ENCODE results near the gene SUGP2. TPM values are rescaled to one million over a fixed set of nuclear protein-coding genes. Genes with fewer than 3 reads are reported as not detected.
"Not testable (repeated sequence)": the region's sequence is repeated elsewhere in the genome, so short reads cannot be mapped to it uniquely, and the experiment has no call there.

SUGP2 gene
- total RNA-seq, 1 experiment from 2014 or later = 48.9 TPM

DNA sequence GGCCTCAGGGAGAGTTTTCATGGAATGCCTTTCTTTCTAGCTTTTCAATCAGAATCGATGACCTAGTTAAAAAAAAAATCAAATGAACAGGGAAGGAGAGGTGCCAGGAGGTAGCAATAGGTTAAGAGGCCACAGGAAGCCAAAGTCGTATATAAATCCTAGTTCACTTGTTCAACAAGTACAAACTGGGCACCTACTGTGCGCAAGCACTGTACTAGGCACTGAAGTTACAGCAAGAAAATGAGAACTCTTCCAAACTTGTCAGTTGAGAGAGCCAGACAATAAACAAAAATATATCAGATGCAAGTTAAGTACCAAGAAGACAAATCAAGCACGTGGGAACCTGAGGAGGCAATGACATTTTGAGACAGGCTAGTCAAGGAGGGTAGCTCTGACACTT, 6.1 kb downstream of the SUGP2 start:
- Histone ChIP-seq H3K4me3 (ENCODE audit: low read length) (no peak overlapping the region), H3K36me3 (ENCODE audit: low read depth, low read length) (peaks cover 63% of the 10 kb centered on the region)
- ATAC-seq = no peak

DNA sequence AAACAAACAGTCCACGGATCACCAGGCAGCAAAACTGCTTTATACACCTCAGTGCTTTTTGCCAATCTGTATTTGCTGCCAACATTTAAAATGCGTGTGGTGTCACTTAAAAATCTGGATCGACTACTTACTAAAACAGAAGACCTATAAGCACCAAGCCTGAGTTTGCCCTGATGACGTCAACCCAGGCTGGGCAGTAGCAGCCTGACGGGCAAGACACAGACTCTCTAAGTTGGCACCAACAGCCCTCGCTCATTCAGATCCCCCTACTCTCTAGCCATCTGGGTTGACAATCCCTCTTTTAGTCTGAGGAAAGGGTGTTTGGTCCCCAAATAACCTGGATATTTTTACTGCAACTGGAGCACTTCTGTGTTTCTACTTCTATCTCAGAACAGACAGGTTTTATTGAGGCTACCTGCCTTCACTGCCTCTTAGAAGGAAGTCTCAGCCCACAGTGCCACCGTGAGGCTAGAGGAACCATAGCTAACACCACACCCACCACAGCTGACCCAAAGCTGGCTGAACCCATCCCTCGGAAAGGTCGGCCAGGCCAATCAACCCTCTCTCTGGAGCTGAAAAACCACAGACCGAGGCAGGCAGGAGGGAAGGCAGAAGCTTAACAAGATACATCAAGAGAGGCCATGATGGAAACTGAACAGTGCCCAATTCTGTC, 6.9 kb downstream of the SUGP2 start:
- H3K27ac ChIP-seq (ENCODE audit: low read length) = no peak overlapping the region
- no peak overlapping the region for H3K9ac ChIP-seq (ENCODE audit: low read length)
- no TSS peak for BruUV-seq (replicated peaks)
- ATAC-seq (peak; percentile 80), DNase-seq (no peak)
- POLR2A ChIA-PET (ENCODE audit: unreplicated experiment) = no interaction called here
- H3F3A ChIP-seq (ENCODE audit: low read length, unreplicated experiment) = no peaks in the 10 kb centered on the region
- H3K36me3 ChIP-seq (ENCODE audit: low read depth, low read length) = peaks cover 63% of the 10 kb centered on the region
- H3K9me3 ChIP-seq (ENCODE audit: low read length) = no peaks in the 10 kb centered on the region
- H3K4me3 ChIP-seq (ENCODE audit: low read length) = no peak overlapping the region
- no peak for TF ChIP-seq EZH2 (IDR thresholded peaks at IDR 0.05; ENCODE audit: low read length, unreplicated experiment)
- TF ChIP-seq EZH2phosphoT487 (IDR thresholded peaks at IDR 0.05; ENCODE audit: borderline replicate concordance, low read length) = no peak
- TF ChIP-seq, protein P1, sequence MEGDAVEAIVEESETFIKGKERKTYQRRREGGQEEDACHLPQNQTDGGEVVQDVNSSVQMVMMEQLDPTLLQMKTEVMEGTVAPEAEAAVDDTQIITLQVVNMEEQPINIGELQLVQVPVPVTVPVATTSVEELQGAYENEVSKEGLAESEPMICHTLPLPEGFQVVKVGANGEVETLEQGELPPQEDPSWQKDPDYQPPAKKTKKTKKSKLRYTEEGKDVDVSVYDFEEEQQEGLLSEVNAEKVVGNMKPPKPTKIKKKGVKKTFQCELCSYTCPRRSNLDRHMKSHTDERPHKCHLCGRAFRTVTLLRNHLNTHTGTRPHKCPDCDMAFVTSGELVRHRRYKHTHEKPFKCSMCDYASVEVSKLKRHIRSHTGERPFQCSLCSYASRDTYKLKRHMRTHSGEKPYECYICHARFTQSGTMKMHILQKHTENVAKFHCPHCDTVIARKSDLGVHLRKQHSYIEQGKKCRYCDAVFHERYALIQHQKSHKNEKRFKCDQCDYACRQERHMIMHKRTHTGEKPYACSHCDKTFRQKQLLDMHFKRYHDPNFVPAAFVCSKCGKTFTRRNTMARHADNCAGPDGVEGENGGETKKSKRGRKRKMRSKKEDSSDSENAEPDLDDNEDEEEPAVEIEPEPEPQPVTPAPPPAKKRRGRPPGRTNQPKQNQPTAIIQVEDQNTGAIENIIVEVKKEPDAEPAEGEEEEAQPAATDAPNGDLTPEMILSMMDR (conservative IDR thresholded peaks at IDR 0.05; ENCODE audit: low read depth, low read length) = peak; percentile 50
- no peaks in the 10 kb centered on the region for H3K4me1 ChIP-seq (ENCODE audit: insufficient read depth, low read length)
- no peak overlapping the region for H2AFZ ChIP-seq (ENCODE audit: low read length)
- peaks cover 80% of the 10 kb centered on the region for H3K79me2 ChIP-seq (ENCODE audit: low read length)
- H3K27me3 ChIP-seq (ENCODE audit: low read length) = no peaks in the 10 kb centered on the region
- no peak overlapping the region for H3K4me2 ChIP-seq (ENCODE audit: low read length)
- CTCF ChIA-PET = interaction anchor here (0.6 kb wide), 2 partner anchors 31 to 230 kb away, joined by 3 to 8 read pairs; no protein-coding TSS in a partner anchor
- H3K9me2 ChIP-seq (replicated peaks; ENCODE audit: low read length) = no peaks in the 10 kb centered on the region
- peaks cover 10% of the 10 kb centered on the region; the same call in 1 of the 2 replicates for H4K20me1 ChIP-seq (ENCODE audit: low read length)
- intact Hi-C loops (cut with micrococcal nuclease) = no loop called here

More for the DNA sequence above, 6.1 kb downstream of the SUGP2 start:
- intact Hi-C loops (cut with micrococcal nuclease) = no loop called here
- H3K79me2 ChIP-seq (ENCODE audit: low read length) = peaks cover 82% of the 10 kb centered on the region
- peaks cover 10% of the 10 kb centered on the region; the same call in 1 of the 2 replicates for H4K20me1 ChIP-seq (ENCODE audit: low read length)
- H3K4me1 ChIP-seq (ENCODE audit: insufficient read depth, low read length) = peaks cover 5% of the 10 kb centered on the region; the same call in 1 of the 2 replicates
- no peak overlapping the region for H3K27ac ChIP-seq (ENCODE audit: low read length)
- H2AFZ ChIP-seq (ENCODE audit: low read length) = no peak overlapping the region
- TF ChIP-seq EZH2 (IDR thresholded peaks at IDR 0.05; ENCODE audit: low read length, unreplicated experiment) = no peak
- TF ChIP-seq, protein P1 (conservative IDR thresholded peaks at IDR 0.05; ENCODE audit: low read depth, low read length) = no peak
- no peak for TF ChIP-seq EZH2phosphoT487 (IDR thresholded peaks at IDR 0.05; ENCODE audit: borderline replicate concordance, low read length)
- CTCF ChIA-PET = interaction anchor here (0.6 kb wide), 2 partner anchors 32 to 231 kb away, joined by 3 to 8 read pairs; no protein-coding TSS in a partner anchor
- H3K4me2 ChIP-seq (ENCODE audit: low read length) = no peak overlapping the region
- H3K9me3 ChIP-seq (ENCODE audit: low read length) = no peaks in the 10 kb centered on the region
- H3K9me2 ChIP-seq (replicated peaks; ENCODE audit: low read length) = no peaks in the 10 kb centered on the region
- H3K9ac ChIP-seq (ENCODE audit: low read length) = no peak overlapping the region
- H3F3A ChIP-seq (ENCODE audit: low read length, unreplicated experiment) = no peaks in the 10 kb centered on the region
- no TSS peak for BruUV-seq (replicated peaks)
- no peak for DNase-seq
- no peaks in the 10 kb centered on the region for H3K27me3 ChIP-seq (ENCODE audit: low read length)
- POLR2A ChIA-PET (ENCODE audit: unreplicated experiment) = no interaction called here

DNA sequence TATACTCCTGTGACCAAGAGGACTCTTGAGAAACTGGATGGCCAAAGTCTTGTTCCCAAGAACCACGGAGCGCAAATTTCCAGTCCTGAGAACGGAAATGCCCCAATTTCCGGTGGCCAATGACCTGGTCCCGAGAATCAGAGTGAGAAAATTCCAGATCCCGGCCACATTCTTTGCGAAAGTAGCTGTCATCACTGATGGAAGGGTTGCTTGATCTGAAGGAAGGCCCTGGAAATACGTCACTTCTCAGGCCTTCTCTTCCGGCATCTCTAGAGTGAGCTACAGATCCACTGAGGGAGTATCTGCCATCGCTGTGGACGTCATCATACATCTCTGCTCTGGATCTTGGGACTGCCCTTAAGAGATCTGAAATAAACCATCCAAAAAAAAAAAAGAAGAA, 7.5 kb downstream of the SUGP2 start:
- POLR2A ChIA-PET (ENCODE audit: unreplicated experiment) = no interaction called here
- Histone ChIP-seq H3K36me3 (ENCODE audit: low read depth, low read length) (peaks cover 61% of the 10 kb centered on the region), H3K27ac (ENCODE audit: low read length) (no peak overlapping the region), H3K9me2 (replicated peaks; ENCODE audit: low read length) (no peaks in the 10 kb centered on the region), H3K4me1 (ENCODE audit: insufficient read depth, low read length) (no peaks in the 10 kb centered on the region), H3K79me2 (ENCODE audit: low read length) (peaks cover 80% of the 10 kb centered on the region), H4K20me1 (ENCODE audit: low read length) (peaks cover 10% of the 10 kb centered on the region; the same call in 1 of the 2 replicates), H3K4me3 (ENCODE audit: low read length) (no peak overlapping the region), H2AFZ (ENCODE audit: low read length) (no peak overlapping the region), H3K27me3 (ENCODE audit: low read length) (no peaks in the 10 kb centered on the region), H3F3A (ENCODE audit: low read length, unreplicated experiment) (no peaks in the 10 kb centered on the region), H3K9ac (ENCODE audit: low read length) (no peak overlapping the region), H3K9me3 (ENCODE audit: low read length) (no peaks in the 10 kb centered on the region), H3K4me2 (ENCODE audit: low read length) (no peak overlapping the region)
- TF ChIP-seq EZH2phosphoT487 (IDR thresholded peaks at IDR 0.05; ENCODE audit: borderline replicate concordance, low read length) = no peak
- TF ChIP-seq EZH2 (IDR thresholded peaks at IDR 0.05; ENCODE audit: low read length, unreplicated experiment) = no peak
- TF ChIP-seq, protein P1 (conservative IDR thresholded peaks at IDR 0.05; ENCODE audit: low read depth, low read length) = no peak
- ATAC-seq (no peak), DNase-seq (no peak)
- intact Hi-C loops (cut with micrococcal nuclease) = no loop called here
- CTCF ChIA-PET = no interaction called here
- no TSS peak for BruUV-seq (replicated peaks)

DNA sequence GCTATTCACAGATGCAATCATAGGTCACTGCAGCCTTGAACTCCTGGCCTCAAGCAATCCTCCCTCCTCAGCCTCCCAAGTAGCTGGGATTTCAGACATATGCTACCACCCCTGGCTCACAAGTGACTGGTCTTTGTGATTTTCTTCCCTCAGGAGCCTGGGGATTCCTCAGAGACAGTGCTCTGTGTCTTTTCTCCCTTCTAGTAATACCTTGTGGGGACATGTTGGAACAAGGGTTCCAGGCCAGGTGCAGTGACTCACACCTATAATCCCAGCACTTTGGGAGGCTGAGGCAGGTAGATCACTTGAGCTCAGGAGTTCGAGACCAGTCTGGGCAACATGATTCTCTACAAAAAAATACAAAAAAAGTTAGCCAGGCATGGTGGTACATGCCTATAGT, 9.9 kb downstream of the SUGP2 start:
- H3K27ac ChIP-seq (ENCODE audit: low read length); H3K27me3 ChIP-seq (ENCODE audit: low read length); H2AFZ ChIP-seq (ENCODE audit: low read length); H3K4me3 ChIP-seq (ENCODE audit: low read length); intact Hi-C loops (cut with micrococcal nuclease); H3K9me2 ChIP-seq (replicated peaks; ENCODE audit: low read length); CTCF ChIA-PET; H3K4me1 ChIP-seq (ENCODE audit: insufficient read depth, low read length); H3K9me3 ChIP-seq (ENCODE audit: low read length); DNase-seq; H3K4me2 ChIP-seq (ENCODE audit: low read length); ATAC-seq; POLR2A ChIA-PET (ENCODE audit: unreplicated experiment); BruUV-seq (replicated peaks); H3K9ac ChIP-seq (ENCODE audit: low read length); H3F3A ChIP-seq (ENCODE audit: low read length, unreplicated experiment): not testable (repeated sequence)
- peaks cover 52% of the 10 kb centered on the region for H3K36me3 ChIP-seq (ENCODE audit: low read depth, low read length)
- H3K79me2 ChIP-seq (ENCODE audit: low read length) = peaks cover 79% of the 10 kb centered on the region
- peaks cover 17% of the 10 kb centered on the region; the same call in 1 of the 2 replicates for H4K20me1 ChIP-seq (ENCODE audit: low read length)

Data from PC-3 (cell line).